Stomach (tissue), 4 donors: ENCODE results near the gene SIGLEC7.

ENCODE experiments used
- POLR2AphosphoS5 ChIP-seq, 3 donors: sonication (generic); formaldehyde crosslinking; IDR thresholded peaks; one replicate each; pipeline ENCODE4 v1.6.1; 2016; ENCODE audit warnings: antibody characterized with exemption in 3 of 3
- TF ChIP-seq, protein P1 (sequence below), 7 experiments: fragments of 450-650 bp in 4 of 7; fragments of 200-600 bp in 3 of 7; sonication (generic) in 3 of 7; IDR thresholded peaks; one replicate each; pipeline ENCODE4 v1.5.1; 2016 to 2019; ENCODE audit warnings: antibody characterized with exemption in 7 of 7, control low read depth in 2 of 7, mild to moderate bottlenecking in 1 of 7

DNA sequence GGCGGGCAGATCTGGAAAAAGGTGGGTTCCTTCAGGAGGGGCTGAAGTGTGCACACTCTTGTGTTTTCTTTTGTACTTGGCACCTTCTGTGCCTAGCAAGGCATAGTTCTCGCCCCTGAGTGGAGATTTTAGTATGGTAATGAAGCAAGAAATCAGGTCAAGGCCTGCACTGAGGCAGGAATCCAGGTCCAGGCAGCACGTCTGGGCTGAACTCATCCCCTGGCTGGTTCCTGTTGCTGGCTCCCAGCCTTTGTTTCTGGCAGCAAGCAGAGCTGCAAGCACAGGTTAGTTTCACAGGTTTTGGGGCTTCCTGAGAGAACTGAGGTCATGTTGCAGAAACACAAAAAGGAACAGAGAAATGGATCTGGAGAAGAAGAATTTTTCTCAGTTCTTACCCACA lies 21.2 kb downstream of the SIGLEC7 start:
- TF ChIP-seq, protein P1, sequence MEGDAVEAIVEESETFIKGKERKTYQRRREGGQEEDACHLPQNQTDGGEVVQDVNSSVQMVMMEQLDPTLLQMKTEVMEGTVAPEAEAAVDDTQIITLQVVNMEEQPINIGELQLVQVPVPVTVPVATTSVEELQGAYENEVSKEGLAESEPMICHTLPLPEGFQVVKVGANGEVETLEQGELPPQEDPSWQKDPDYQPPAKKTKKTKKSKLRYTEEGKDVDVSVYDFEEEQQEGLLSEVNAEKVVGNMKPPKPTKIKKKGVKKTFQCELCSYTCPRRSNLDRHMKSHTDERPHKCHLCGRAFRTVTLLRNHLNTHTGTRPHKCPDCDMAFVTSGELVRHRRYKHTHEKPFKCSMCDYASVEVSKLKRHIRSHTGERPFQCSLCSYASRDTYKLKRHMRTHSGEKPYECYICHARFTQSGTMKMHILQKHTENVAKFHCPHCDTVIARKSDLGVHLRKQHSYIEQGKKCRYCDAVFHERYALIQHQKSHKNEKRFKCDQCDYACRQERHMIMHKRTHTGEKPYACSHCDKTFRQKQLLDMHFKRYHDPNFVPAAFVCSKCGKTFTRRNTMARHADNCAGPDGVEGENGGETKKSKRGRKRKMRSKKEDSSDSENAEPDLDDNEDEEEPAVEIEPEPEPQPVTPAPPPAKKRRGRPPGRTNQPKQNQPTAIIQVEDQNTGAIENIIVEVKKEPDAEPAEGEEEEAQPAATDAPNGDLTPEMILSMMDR (IDR thresholded peaks at IDR 0.05), result no peak
- TF ChIP-seq POLR2AphosphoS5 (IDR thresholded peaks at IDR 0.05), result no peak
